Stimulated activated effector memory CD8-positive, alpha-beta T cell treated with anti-CD3 and anti-CD28 coated beads, Interleukin-12 subunit alpha, Interleukin-12 subunit beta, amount 100 ng/mL, for 72 hours (primary cell): ENCODE data around the gene ULK4.
"Not testable (repeated sequence)": the region's sequence is repeated elsewhere in the genome, so short reads cannot be mapped to it uniquely, and the experiment has no call there.

Source experiments
- ATAC-seq: fragments of 150-1000 bp; cut with Tn5 transposase; 2 replicates; pipeline ENCODE4 v1.10.0; 2021
- DNase-seq, 2 donors: peaks; one replicate each; pipeline ENCODE4 v3.0.0; 2021 to 2022; ENCODE audit warnings: low spot score in 2 of 2
- H3K27ac Mint-ChIP-seq: one replicate; pipeline ENCODE4 v1.8.0; 2022; ENCODE audit warnings: mild to moderate bottlenecking, mixed read lengths
- H3K36me3 Mint-ChIP-seq: one replicate; pipeline ENCODE4 v1.8.0; 2022; ENCODE audit warnings: mild to moderate bottlenecking, mixed read lengths
- H3K4me1 Mint-ChIP-seq: one replicate; pipeline ENCODE4 v1.8.0; 2022; ENCODE audit warnings: mixed read lengths
- H3K4me3 Mint-ChIP-seq: one replicate; pipeline ENCODE4 v1.8.0; 2022; ENCODE audit warnings: mild to moderate bottlenecking, mixed read lengths
- H3K9me3 Mint-ChIP-seq: one replicate; pipeline ENCODE4 v1.8.0; 2022; ENCODE audit warnings: mixed read lengths

The ULK4 gene

DNA sequence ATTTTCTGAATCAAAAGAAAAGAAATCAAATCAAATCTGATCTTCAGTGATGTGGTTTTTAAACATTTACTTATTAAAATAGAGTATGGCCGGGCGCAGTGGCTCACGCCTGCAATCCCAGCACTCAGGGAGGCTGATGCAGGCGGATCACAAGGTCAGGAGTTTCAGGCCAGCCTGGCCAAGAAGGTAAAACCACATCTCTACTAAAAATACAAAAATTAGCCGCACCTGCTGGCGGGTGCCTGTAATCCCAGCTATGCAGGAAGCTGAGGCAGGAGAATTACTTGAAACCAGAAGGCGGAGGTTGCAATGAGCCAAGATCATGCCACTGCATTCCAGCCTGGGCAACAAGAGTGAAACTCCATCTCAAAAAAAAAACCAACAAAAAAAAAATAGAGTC, 169.1 kb downstream of the ULK4 start:
- Mint-ChIP-seq H3K4me3 (no peak overlapping the region), H3K9me3 (no peaks in the 10 kb centered on the region), H3K27ac (no peak overlapping the region), H3K36me3 (peaks cover 10% of the 10 kb centered on the region), H3K4me1 (no peaks in the 10 kb centered on the region)
- DNase-seq, result no peak
- ATAC-seq, result no peak

- H3K4me1 Mint-ChIP-seq, result no peaks in the 10 kb centered on the region
- no peaks in the 10 kb centered on the region for H3K9me3 Mint-ChIP-seq
- H3K36me3 Mint-ChIP-seq, result no peaks in the 10 kb centered on the region
- no peak overlapping the region for H3K4me3 Mint-ChIP-seq
- H3K27ac Mint-ChIP-seq, result no peak overlapping the region
- ATAC-seq (no peak), DNase-seq (no peak)
Observed at GRCh38 chr3:41769106-41769505, 192.8 kb downstream of the ULK4 start.

- Mint-ChIP-seq H3K4me1 (no peaks in the 10 kb centered on the region), H3K9me3 (no peaks in the 10 kb centered on the region), H3K4me3 (no peak overlapping the region), H3K36me3 (no peaks in the 10 kb centered on the region), H3K27ac (no peak overlapping the region)
- ATAC-seq (no peak), DNase-seq (no peak)
Observed at GRCh38 chr3:41768363-41768762, 193.5 kb downstream of the ULK4 start.

DNA sequence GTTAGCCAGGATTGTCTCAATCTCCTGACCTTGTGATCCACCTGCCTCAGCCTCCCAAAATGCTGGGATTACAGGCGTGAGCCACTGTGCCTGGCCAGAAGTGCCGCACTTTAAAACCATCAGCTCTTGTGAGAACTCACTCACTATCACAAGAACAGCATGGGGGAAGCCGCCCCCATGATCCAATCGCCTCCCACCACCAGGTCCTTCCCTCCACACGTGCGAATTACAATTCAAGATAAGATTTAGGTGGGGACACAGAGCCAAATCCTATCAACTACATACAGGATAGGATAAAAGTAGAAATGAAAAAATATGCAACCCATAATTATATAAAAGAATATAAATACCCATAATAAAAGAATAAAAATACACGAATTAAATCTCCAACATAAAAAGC, 199.0 kb downstream of the ULK4 start:
- not testable (repeated sequence) for H3K4me3 Mint-ChIP-seq, H3K27ac Mint-ChIP-seq, H3K9me3 Mint-ChIP-seq, H3K4me1 Mint-ChIP-seq, DNase-seq, H3K36me3 Mint-ChIP-seq, ATAC-seq

DNA sequence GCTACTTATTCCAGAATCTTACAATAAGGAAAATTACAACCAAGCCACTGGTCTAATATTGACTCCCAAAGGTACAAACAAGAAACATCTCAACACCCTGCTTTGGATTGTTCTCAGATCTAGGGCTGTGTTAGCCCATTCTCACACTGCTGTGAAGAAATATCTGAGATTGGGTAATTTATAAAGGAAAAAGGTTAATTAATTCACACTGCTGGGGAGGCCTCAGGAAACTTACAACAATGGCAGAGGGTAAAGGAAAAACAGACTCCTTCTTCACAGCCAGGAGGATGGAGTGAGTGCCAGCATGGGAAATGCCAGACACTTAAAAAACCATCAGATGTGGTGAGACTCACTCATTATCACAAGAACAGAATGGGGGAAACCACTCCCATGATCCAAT, 208.3 kb downstream of the ULK4 start:
- no peaks in the 10 kb centered on the region for H3K9me3 Mint-ChIP-seq
- ATAC-seq (no peak), DNase-seq (no peak)
- H3K4me3 Mint-ChIP-seq, result no peak overlapping the region
- H3K36me3 Mint-ChIP-seq, result no peaks in the 10 kb centered on the region
- peaks cover 9% of the 10 kb centered on the region for H3K4me1 Mint-ChIP-seq
- H3K27ac Mint-ChIP-seq, result no peak overlapping the region

DNA sequence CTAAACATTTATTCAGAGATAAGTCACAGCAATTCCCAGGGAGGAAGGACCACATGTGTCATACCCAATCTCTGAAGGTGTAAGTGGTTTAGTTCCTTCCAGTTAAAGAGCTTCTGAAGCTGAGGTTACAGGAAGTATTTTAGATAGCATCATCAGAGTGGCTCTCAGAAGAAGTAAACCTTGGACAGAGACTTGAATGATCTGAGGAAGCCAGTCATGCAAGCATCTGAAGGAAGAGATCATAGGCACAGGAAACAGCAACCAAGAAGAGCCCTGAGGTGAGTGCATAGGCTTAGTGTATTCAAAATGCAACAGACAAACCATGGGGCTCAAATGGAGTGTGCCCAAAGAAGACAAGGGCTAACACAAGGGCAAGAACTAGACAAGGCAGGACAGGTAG, 210.3 kb downstream of the ULK4 start:
- ATAC-seq (peak; percentile 51), DNase-seq (no peak)
- H3K27ac Mint-ChIP-seq, result no peak overlapping the region

DNA sequence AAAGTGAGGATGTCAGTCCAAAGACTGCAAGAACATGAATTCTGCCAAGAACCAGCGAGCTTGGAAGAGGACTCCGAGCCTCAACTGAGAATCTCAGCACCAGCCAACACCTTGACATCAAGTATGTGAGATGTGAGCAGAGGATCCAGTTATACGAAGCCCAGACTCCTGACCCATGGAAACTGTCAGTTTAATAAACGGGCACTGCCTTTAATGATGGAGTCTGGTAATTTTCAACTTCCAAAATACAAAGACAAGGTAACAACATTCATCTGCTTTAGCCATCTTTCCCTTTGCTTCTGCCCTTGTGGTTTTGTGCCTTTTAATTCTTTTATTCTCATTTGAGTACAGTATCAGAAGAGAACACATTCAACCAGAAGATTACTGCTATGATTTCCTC, 211.9 kb downstream of the ULK4 start:
- Mint-ChIP-seq H3K27ac (no peak overlapping the region), H3K36me3 (no peaks in the 10 kb centered on the region), H3K4me3 (no peak overlapping the region), H3K9me3 (no peaks in the 10 kb centered on the region), H3K4me1 (peaks cover 9% of the 10 kb centered on the region)
- ATAC-seq (no peak), DNase-seq (no peak)

More for the DNA sequence above, 210.3 kb downstream of the ULK4 start:
- Mint-ChIP-seq H3K9me3 (no peaks in the 10 kb centered on the region), H3K36me3 (no peaks in the 10 kb centered on the region), H3K4me1 (peaks cover 9% of the 10 kb centered on the region), H3K4me3 (no peak overlapping the region)

GRCh38 chr3:41746215-41746614, 215.7 kb downstream of the ULK4 start:
- Mint-ChIP-seq H3K9me3 (no peaks in the 10 kb centered on the region), H3K27ac (no peak overlapping the region), H3K36me3 (no peaks in the 10 kb centered on the region), H3K4me3 (no peak overlapping the region), H3K4me1 (peaks cover under 1% of the 10 kb centered on the region)
- ATAC-seq, result no peak
- no peak for DNase-seq

DNA sequence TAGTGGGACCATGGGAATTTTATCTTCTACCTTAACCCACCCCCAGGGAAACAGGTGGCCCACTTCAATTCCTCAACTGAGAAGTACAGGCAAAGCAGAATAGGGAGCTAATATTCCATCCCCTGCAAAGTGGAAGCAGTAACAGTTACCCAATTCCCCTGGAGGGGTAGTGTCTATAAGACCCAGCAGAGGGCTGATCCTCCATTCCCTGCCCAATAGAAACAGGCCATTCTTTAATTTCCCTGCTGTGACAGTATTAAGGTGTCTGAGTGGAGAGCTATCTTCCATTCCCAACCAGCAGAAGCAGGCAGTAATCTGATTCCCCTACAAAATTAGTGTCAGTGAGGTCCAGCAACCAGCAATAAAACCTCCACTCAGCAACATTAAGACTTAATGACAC, 219.8 kb downstream of the ULK4 start:
- H3K9me3 Mint-ChIP-seq, result peaks cover 4% of the 10 kb centered on the region
- H3K4me1 Mint-ChIP-seq, result no peaks in the 10 kb centered on the region
- ATAC-seq, result no peak
- H3K4me3 Mint-ChIP-seq, result no peak overlapping the region
- H3K27ac Mint-ChIP-seq, result no peak overlapping the region
- H3K36me3 Mint-ChIP-seq, result no peaks in the 10 kb centered on the region
- no peak for DNase-seq

DNA sequence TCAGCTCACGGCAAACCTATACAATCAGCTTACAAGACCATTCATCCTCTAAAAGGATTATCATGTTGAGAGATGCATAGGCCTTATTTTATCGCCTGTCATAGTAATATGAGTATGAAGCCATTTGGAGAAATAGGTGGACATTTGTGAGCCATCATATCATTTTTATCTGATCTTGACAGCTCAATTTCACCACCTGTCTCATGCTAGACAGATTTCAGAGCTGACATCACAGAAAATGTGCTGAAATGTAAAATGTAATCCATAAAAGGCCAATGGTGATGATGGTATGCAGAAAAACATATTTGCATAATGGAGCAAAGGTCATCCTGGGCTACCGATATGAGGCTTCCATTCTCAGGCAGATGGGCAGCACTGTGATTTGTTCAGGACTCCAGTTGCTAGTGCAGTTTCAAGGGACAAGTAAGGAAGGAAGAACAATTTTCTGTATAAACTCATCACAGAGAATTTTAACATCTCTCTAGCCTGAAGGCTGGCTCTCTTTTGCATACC, 221.5 kb downstream of the ULK4 start:
- Mint-ChIP-seq H3K36me3 (no peaks in the 10 kb centered on the region), H3K9me3 (peaks cover 4% of the 10 kb centered on the region), H3K4me3 (no peak overlapping the region), H3K4me1 (no peaks in the 10 kb centered on the region), H3K27ac (no peak overlapping the region)
- no peak for DNase-seq
- ATAC-seq, result no peak

- peaks cover 2% of the 10 kb centered on the region for H3K9me3 Mint-ChIP-seq
- H3K4me1 Mint-ChIP-seq, result no peaks in the 10 kb centered on the region
- DNase-seq, result no peak
- no peak for ATAC-seq
- no peak overlapping the region for H3K4me3 Mint-ChIP-seq
- H3K36me3 Mint-ChIP-seq, result no peaks in the 10 kb centered on the region
- H3K27ac Mint-ChIP-seq, result no peak overlapping the region
Observed at GRCh38 chr3:41726891-41727290, 235.0 kb downstream of the ULK4 start.

- H3K27ac Mint-ChIP-seq, result no peak overlapping the region
- DNase-seq (no peak), ATAC-seq (no peak)
- H3K36me3 Mint-ChIP-seq, result no peaks in the 10 kb centered on the region
- H3K9me3 Mint-ChIP-seq, result no peaks in the 10 kb centered on the region
- H3K4me1 Mint-ChIP-seq, result no peaks in the 10 kb centered on the region
- H3K4me3 Mint-ChIP-seq, result no peak overlapping the region
Observed at GRCh38 chr3:41717641-41718040, 244.3 kb downstream of the ULK4 start.

- Mint-ChIP-seq H3K9me3 (no peaks in the 10 kb centered on the region), H3K4me3 (no peak overlapping the region), H3K27ac (no peak overlapping the region), H3K36me3 (no peaks in the 10 kb centered on the region), H3K4me1 (no peaks in the 10 kb centered on the region)
- DNase-seq (no peak), ATAC-seq (no peak)
Observed at GRCh38 chr3:41716471-41716870, 245.4 kb downstream of the ULK4 start.

DNA sequence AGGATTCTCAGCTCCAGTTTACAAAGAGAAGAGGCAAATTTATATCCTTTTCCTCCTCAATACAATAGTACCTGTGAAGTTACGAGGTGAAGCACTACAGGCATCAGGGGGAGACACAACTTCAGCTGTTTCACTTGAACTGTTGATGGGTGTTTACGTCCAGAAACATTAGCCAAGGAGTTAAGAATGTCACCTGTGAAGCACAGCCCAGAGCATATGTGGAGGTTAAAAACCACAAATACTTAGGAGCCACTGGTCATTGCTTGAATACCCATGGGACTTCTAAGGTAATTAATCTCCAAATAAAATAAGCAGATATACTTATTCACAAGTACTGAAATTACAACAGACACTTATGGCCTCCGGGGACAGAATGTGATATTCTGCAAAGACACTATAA, 246.5 kb downstream of the ULK4 start:
- DNase-seq (no peak), ATAC-seq (no peak)
- H3K36me3 Mint-ChIP-seq, result no peaks in the 10 kb centered on the region
- H3K9me3 Mint-ChIP-seq, result no peaks in the 10 kb centered on the region
- H3K4me3 Mint-ChIP-seq, result no peak overlapping the region
- no peak overlapping the region for H3K27ac Mint-ChIP-seq
- no peaks in the 10 kb centered on the region for H3K4me1 Mint-ChIP-seq

- ATAC-seq, result no peak
- no peak overlapping the region for H3K4me3 Mint-ChIP-seq
- DNase-seq, result no peak
- H3K27ac Mint-ChIP-seq, result no peak overlapping the region
- no peaks in the 10 kb centered on the region for H3K9me3 Mint-ChIP-seq
- no peaks in the 10 kb centered on the region for H3K36me3 Mint-ChIP-seq
- no peaks in the 10 kb centered on the region for H3K4me1 Mint-ChIP-seq
Observed at GRCh38 chr3:41711651-41712050, 250.3 kb downstream of the ULK4 start.

GRCh38 chr3:41710646-41711388, 251.1 kb downstream of the ULK4 start:
- no peaks in the 10 kb centered on the region for H3K9me3 Mint-ChIP-seq
- H3K36me3 Mint-ChIP-seq, result no peaks in the 10 kb centered on the region
- H3K4me1 Mint-ChIP-seq, result no peaks in the 10 kb centered on the region
- H3K4me3 Mint-ChIP-seq, result no peak overlapping the region
- DNase-seq (no peak), ATAC-seq (no peak)
- H3K27ac Mint-ChIP-seq, result no peak overlapping the region
